Measurements from ENCODE around the gene SLC37A3. TPM values are rescaled to one million over a fixed set of nuclear protein-coding genes. Genes with fewer than 3 reads are reported as not detected.

The SLC37A3 gene
- total RNA-seq, 1 donor from 2014 or later: 83.4 TPM

GRCh38 chr7:140348161-140348849, 50.0 kb downstream of the SLC37A3 start:
- peaks cover 19% of the 10 kb centered on the region for H3K36me3 Mint-ChIP-seq
- H3K9me3 Mint-ChIP-seq: no peaks in the 10 kb centered on the region
- peak overlapping the region; percentile 91 for H3K27ac Mint-ChIP-seq
- H3K4me2 ChIP-seq: peak overlapping the region; percentile 25
- no peaks in the 10 kb centered on the region for H3K9me3 ChIP-seq (ENCODE audit: low read depth)
- no peaks in the 10 kb centered on the region for H3K27me3 ChIP-seq
- DNase-seq (ENCODE audit: low spot score): no peak
- no peaks in the 10 kb centered on the region for H3K27me3 Mint-ChIP-seq (ENCODE audit: insufficient read depth, low read depth)
- H2AFZ ChIP-seq (replicated peaks): no peak overlapping the region
- H3F3A ChIP-seq (ENCODE audit: low read depth): peaks cover 15% of the 10 kb centered on the region
- H4K20me1 ChIP-seq (ENCODE audit: low read depth): peaks cover 18% of the 10 kb centered on the region
- peaks cover 22% of the 10 kb centered on the region for H3K4me1 ChIP-seq
- peaks cover 8% of the 10 kb centered on the region for H3K36me3 ChIP-seq
- H3K4me3 ChIP-seq: no peak overlapping the region
- peaks cover 18% of the 10 kb centered on the region for H3K4me1 Mint-ChIP-seq
- no peak overlapping the region for H3K27ac ChIP-seq
- TF ChIP-seq, protein P1, sequence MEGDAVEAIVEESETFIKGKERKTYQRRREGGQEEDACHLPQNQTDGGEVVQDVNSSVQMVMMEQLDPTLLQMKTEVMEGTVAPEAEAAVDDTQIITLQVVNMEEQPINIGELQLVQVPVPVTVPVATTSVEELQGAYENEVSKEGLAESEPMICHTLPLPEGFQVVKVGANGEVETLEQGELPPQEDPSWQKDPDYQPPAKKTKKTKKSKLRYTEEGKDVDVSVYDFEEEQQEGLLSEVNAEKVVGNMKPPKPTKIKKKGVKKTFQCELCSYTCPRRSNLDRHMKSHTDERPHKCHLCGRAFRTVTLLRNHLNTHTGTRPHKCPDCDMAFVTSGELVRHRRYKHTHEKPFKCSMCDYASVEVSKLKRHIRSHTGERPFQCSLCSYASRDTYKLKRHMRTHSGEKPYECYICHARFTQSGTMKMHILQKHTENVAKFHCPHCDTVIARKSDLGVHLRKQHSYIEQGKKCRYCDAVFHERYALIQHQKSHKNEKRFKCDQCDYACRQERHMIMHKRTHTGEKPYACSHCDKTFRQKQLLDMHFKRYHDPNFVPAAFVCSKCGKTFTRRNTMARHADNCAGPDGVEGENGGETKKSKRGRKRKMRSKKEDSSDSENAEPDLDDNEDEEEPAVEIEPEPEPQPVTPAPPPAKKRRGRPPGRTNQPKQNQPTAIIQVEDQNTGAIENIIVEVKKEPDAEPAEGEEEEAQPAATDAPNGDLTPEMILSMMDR (IDR thresholded peaks at IDR 0.05): no peak
- TF ChIP-seq EZH2phosphoT487 (IDR thresholded peaks at IDR 0.05) (no peak), EZH2 (IDR thresholded peaks at IDR 0.05) (no peak)
- no peaks in the 10 kb centered on the region for H3K79me2 ChIP-seq (ENCODE audit: low read depth)
- no peak overlapping the region for H3K4me3 Mint-ChIP-seq
- H3K9ac ChIP-seq: no peak overlapping the region

- H3K4me1 Mint-ChIP-seq: peaks cover 18% of the 10 kb centered on the region
- H3K4me2 ChIP-seq: no peak overlapping the region
- no peak overlapping the region for H3K9ac ChIP-seq
- H3K4me3 ChIP-seq: no peak overlapping the region
- H3K79me2 ChIP-seq (ENCODE audit: low read depth): no peaks in the 10 kb centered on the region
- peaks cover 22% of the 10 kb centered on the region for H3K4me1 ChIP-seq
- no peak overlapping the region for H3K4me3 Mint-ChIP-seq
- TF ChIP-seq EZH2phosphoT487 (IDR thresholded peaks at IDR 0.05): no peak
- TF ChIP-seq, protein P1 (IDR thresholded peaks at IDR 0.05): no peak
- TF ChIP-seq EZH2 (IDR thresholded peaks at IDR 0.05): no peak
- H3K36me3 Mint-ChIP-seq: peaks cover 28% of the 10 kb centered on the region
- H3K27me3 Mint-ChIP-seq (ENCODE audit: insufficient read depth, low read depth): peaks cover 2% of the 10 kb centered on the region
- no peak overlapping the region for H3K27ac Mint-ChIP-seq
- DNase-seq (ENCODE audit: low spot score): no peak
- H4K20me1 ChIP-seq (ENCODE audit: low read depth): peaks cover 18% of the 10 kb centered on the region
- no peaks in the 10 kb centered on the region for H3K27me3 ChIP-seq
- H3K36me3 ChIP-seq: peaks cover 8% of the 10 kb centered on the region
- H3F3A ChIP-seq (ENCODE audit: low read depth): peaks cover 15% of the 10 kb centered on the region
- no peak overlapping the region for H2AFZ ChIP-seq (replicated peaks)
- no peak overlapping the region for H3K27ac ChIP-seq
- no peaks in the 10 kb centered on the region for H3K9me3 ChIP-seq (ENCODE audit: low read depth)
- H3K9me3 Mint-ChIP-seq: no peaks in the 10 kb centered on the region
Observed at GRCh38 chr7:140347218-140347617, 51.1 kb downstream of the SLC37A3 start.

DNA sequence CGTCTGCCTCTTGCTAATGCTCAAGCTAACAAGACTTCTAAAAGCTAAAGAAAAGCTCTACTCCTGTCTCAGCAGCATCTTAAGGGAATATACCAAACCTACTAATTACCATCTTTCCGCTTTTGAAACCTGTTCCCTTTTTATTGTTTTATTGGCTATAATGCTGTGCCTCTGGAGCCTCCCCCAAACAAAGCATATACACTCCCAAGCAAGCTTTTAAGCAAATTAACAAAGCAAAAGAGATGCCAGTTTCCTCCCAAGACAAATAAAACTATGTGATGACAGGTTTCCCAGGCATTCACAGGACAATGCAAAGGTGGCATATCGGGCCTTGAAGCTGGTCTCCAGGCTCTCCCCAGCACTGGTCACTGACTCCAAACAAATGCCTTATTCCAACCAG, 52.9 kb downstream of the SLC37A3 start:
- peaks cover 8% of the 10 kb centered on the region for H3K36me3 ChIP-seq
- H3K4me1 Mint-ChIP-seq: peaks cover 18% of the 10 kb centered on the region
- H3K9me3 Mint-ChIP-seq: no peaks in the 10 kb centered on the region
- no peak for DNase-seq (ENCODE audit: low spot score)
- no peaks in the 10 kb centered on the region for H3K79me2 ChIP-seq (ENCODE audit: low read depth)
- no peak overlapping the region for H3K27ac Mint-ChIP-seq
- no peak overlapping the region for H3K4me3 Mint-ChIP-seq
- no peaks in the 10 kb centered on the region for H3K9me3 ChIP-seq (ENCODE audit: low read depth)
- H3K36me3 Mint-ChIP-seq: peaks cover 29% of the 10 kb centered on the region
- no peak overlapping the region for H2AFZ ChIP-seq (replicated peaks)
- H3F3A ChIP-seq (ENCODE audit: low read depth): peaks cover 15% of the 10 kb centered on the region
- H4K20me1 ChIP-seq (ENCODE audit: low read depth): peaks cover 18% of the 10 kb centered on the region
- H3K9ac ChIP-seq: no peak overlapping the region
- TF ChIP-seq EZH2 (IDR thresholded peaks at IDR 0.05): no peak
- no peak for TF ChIP-seq EZH2phosphoT487 (IDR thresholded peaks at IDR 0.05)
- TF ChIP-seq, protein P1 (IDR thresholded peaks at IDR 0.05): no peak
- no peak overlapping the region for H3K27ac ChIP-seq
- H3K4me1 ChIP-seq: peaks cover 22% of the 10 kb centered on the region
- no peaks in the 10 kb centered on the region for H3K27me3 ChIP-seq
- H3K4me2 ChIP-seq: no peak overlapping the region
- H3K27me3 Mint-ChIP-seq (ENCODE audit: insufficient read depth, low read depth): peaks cover 2% of the 10 kb centered on the region
- no peak overlapping the region for H3K4me3 ChIP-seq
